DMS 273 (cell line): Measurements from ENCODE around the gene OR2J2.
"Not testable (repeated sequence)": the region's sequence is repeated elsewhere in the genome, so short reads cannot be mapped to it uniquely, and the experiment has no call there.

Experiments used
- DNase-seq: peaks from one replicate; lab custom pipeline; 2025; ENCODE audit not compliant: unreplicated experiment; lab: John Stamatoyannopoulos, UW

Gene OR2J2

DNA sequence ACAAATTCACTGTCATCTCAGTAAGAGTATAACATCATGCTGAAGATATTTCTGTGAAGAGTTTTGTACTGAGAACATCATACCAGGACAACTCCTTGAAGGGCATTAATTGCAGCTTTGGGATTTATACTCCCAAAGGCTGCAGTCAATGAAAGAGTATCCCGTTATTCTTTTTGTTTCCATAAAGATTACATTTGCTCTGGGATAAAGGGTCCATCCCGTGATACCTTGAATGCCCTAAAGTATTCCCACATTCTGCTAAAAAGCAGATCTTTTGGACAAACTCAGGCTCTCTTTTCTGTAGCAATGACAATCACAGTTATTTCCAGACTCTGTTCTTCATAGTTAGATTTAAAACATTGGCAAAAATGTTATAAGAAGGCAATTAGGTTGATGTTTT, at the start of gene OR2J2:
Gene OR2J2 (plus strand): TSS at position 301 of the 400 bp plus-strand sequence. CDS start 2,729 bp downstream, outside the sequence.
- DNase-seq, result not testable (repeated sequence)

DNA sequence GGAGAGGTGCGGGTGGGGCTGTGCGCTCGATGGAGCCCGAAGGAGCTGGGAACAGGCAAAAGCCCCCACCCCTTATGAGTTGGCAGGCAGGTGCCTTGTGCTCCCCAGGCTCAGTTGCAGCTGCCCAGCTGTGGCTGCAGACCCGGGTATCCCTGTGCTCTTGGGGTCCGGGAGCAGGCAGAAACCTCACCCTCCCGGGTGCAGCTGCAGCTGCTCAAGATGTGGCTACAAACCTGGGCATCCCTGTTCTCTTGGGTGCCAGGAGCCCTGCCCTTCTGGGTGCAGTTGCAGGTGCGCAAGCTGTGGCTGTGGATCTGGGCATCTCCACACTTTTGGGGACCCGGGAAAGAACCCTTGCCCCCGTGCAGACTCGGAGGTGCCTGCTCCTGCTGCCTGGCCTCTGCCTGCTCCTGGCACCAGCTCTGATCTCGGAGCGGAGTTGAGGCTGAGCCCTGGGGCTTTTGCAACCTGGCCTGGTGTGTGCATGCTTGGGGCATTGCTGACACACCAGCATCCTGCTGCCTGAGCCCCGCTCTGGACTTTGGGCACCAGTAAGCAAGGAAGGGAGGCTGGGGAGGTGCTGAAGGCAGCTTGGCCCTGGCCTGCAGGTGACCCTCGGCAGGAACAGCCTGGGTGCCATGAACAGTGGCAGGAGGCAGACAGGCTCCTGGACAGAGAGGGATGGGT, 41.2 kb upstream of the OR2J2 start:
- DNase-seq, result no peak

DNA sequence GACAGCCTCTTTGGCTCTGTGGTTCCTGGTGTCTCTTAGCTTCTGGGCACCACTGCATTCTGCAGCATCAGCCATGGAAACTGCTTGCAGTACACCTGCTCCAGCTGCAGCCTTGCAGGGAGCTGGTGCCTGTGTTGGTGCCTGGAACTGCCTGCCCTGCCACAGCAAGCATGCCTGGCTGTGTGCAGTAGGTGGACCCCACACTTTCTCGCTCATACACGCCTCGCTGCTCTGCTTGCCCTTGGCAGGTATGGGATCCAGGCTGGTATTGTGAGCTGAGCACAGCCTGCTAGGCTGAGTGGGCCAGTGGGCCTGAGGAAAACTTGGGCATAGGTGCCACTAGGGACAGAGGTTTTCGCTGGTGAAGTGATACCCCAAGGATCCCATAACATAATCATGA, 40.1 kb upstream of the OR2J2 start:
- DNase-seq, result no peak

DNA sequence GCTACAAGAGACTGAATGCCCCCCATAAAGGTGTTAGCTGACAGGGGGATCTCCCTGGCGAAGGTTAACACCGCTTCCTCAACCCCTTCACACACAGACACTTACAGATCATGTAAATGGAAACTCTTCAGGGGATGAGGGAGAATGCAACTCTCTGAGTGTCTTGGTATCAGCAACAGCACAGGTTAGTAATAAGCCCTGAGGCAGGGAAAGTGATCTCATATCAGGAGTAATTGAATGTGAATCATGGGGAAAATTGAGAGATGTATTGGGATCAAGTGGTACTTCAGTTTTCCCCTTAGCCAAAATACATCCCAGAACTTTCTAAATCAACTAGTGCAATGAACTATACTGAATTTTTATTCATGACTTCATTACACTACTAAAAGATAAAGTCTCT, 39.0 kb upstream of the OR2J2 start:
- DNase-seq, result no peak

DNA sequence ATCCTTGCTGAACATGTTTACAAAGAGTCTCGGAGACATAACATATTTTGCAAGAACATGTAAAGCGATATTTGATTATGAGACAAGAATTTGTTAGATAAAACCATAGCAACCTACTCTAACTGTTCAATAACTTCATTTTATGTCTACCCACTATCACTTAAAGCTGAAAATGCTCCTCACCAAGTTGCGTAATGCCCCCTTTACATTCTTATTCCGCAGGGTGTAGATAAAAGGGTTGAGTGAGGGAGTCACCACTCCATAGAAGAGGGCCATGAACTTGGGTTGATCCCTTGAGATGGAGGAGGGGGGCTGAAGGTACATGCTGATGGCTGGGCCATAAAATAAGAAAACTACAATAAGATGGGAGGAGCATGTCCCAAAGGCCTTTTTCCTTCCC, 33.0 kb upstream of the OR2J2 start:
- DNase-seq, result no peak

DNA sequence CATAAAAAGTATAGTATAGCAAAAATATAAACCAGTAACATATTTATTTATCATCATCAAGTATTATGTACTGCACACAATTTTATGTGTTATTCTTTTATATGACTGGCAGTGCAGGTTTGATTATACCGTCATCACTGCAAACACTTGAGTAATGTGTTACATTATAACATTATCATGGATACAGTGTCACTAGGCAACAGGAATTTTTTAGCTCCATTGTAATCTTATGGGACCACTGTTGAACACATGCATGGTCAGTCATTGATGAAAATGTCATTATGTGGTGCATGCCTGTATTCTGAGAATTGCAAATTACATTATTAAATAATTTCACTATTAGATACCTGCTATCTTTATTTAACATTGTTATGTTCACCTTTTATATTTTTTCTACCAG, 29.1 kb upstream of the OR2J2 start:
- no peak for DNase-seq

DNA sequence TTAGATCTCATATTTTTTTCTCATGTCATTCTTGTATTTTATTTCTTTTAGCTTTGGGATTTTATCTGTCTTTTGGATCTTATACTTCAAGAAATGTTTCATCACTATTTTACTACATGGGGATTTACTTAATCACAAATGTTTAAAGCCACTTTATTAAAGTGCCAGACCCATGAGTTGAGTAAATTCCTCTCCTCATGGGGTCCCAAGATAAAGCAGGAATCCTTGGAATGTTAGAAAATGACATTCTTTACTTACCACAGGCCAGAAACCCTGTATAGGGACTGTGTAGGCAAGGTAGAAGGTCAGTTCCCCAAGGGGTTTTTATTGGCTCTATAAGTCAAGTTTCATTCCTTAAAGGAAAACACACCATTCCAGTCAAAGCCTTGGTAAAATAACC, 28.4 kb upstream of the OR2J2 start:
- no peak for DNase-seq

DNA sequence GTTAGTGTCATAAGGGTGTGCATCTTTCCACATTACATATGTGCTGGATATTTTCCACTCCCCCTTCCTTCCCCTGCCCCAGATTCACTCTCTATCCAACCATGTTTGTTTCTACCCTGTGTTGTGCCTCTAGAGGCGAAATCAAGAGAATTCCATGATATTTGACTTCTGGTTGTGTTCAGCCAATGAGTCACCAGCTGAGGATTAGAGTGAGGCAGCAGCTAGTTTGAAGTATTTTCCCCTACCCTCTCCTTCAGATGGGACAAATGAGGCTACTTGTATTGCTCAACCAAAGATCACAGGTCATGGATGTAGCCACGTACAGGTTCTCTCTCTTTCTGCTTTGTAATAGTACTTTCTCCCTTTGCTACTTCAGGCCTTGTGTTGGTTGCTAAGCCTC, 24.5 kb upstream of the OR2J2 start:
- DNase-seq, result no peak

DNA sequence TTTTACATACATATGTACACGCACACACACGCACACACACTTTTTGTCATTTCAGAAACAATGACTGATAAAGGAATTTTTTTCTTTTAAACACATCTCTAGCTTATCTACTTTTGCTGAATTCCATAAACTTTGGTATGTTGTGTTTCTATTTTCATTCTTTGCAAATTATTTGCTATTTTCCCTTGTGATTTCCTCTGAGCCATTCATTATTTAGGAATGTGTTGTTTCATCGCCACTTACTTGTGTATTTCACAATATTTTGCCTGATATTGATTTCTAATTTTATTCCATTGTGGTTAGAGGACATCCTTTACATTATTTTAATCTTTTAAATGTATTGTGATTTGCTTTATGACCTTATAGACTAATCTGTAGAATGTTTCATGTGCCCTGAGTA, 23.6 kb upstream of the OR2J2 start:
- DNase-seq, result no peak

DNA sequence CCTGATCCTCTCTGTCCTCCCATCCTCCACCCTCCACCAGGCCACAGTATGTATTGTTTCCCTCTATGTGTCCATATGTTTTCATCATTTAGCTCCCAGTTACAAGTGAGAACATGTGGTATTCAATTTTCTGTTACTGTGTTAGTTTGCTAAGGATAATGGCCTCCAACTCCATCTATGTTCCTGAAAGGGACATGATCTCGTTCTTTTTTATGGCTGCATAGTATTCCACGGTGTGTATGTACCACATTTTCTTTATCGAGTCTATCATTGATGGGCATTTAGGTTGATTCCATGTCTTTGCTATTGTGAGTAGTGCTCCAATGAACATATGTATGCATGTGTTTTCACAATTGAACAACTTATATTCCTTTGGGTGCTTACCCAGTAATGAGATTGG, 21.3 kb upstream of the OR2J2 start:
- not testable (repeated sequence) for DNase-seq

DNA sequence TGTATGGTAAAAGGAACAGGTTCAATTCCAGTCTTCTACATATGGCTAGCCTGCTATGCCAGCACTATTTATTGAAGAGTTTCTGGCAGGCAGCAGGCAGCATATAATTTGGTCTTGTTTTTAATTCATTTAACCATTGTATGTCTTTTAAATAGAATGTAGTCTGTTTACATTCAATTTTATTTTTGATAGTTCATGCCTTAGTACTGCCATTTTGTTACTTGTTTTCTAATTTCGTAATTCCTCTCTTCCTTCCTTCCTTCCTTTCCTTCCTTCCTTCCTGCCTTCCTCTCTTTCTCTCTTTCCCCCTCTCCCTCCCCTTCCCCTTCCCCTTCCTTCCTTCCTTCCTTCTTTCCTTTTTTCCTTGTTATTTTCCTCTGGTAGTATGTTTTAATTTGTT, 17.6 kb upstream of the OR2J2 start:
- no peak for DNase-seq

DNA sequence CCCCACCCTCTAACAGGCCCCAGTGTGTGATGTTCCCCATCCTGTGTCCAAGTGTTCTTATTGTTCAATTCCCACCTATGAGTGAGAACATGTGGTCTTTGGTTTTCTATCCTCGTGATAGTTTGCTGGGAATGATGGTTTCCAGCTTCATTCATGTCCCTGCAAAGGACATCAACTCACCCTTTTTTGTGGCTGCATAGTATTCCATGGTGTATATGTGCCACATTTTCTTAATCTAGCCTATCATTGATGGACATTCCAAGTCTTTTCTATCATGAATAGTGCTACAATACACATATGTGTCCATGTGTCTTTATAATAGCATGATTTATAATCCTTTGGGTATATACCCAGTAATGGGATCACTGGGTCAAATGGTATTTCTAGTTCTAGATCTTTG, 15.5 kb upstream of the OR2J2 start:
- DNase-seq, result not testable (repeated sequence)

DNA sequence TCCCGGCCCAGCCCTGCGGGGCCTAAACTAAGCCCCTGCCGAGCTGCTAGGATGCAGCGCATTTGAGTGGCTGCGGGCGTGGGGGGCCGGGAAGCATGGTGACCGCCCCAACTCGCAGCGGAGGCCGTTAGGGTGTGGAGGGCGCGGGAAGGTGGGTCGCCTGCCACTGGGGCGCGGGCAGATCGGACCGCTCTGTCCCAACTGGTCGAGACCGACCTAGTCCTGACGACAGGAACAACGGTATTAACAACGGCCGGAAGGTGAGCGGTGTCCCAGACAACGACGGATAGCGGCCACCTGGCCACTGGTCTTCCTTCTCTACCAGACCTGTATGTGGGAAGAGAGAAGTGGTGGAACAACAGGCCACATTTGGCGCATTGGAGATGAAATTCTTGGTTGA, 10.8 kb upstream of the OR2J2 start:
- not testable (repeated sequence) for DNase-seq

DNA sequence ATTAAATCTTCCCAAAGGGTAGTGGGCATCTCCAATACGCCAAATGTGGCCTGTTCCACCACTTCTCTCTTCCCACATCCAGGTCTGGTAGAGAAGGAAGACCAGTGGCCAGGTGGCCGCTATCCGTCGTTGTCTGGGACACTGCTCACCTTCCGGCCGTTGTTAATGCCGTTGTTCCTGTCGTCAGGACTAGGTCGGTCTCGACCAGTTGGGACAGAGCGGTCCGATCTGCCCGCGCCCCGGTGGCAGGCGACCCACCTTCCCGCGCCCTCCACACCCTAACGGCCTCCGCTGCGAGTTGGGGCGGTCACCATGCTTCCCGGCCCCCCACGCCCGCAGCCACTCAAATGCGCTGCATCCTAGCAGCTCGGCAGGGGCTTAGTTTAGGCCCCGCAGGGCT, 5.1 kb upstream of the OR2J2 start:
- not testable (repeated sequence) for DNase-seq

DNA sequence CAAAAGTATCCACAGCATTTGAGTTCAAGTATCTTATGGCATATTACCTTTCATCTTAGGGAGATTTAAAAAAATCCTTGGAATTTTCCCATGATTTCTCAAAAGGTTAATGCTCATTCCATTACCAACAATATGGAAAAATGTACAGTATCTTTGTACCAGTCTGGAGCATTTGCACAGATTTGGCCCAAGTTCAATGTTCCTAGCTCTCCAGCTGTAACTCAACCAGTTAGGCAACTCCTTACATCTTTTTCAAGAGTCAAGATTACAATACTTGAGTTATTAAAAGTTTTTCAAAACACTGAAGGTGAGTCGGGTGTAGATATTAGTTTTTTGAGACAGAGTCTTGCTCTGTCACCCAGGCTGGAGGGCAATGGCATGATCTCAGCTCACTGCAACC, 1.0 kb downstream of the OR2J2 start:
- no peak for DNase-seq

DNA sequence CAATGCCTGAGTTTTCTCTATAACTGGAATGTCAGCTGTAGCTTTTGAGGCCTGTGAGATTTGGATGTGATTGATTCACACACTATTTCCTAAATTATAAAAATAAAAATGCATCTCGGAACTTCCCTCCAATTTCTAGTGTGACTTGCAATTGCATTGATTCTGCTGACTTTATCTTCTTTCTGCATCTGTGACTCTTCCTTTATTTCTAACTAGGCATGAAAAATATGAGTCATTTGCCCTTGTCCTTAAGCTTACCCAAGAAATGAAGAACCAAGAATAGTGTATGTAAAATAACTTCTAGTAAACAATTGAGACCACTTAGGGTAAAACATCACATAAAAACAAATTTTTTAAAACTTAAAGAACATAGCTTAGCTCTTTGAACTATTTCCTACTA, 12.9 kb downstream of the OR2J2 start:
- no peak for DNase-seq

DNA sequence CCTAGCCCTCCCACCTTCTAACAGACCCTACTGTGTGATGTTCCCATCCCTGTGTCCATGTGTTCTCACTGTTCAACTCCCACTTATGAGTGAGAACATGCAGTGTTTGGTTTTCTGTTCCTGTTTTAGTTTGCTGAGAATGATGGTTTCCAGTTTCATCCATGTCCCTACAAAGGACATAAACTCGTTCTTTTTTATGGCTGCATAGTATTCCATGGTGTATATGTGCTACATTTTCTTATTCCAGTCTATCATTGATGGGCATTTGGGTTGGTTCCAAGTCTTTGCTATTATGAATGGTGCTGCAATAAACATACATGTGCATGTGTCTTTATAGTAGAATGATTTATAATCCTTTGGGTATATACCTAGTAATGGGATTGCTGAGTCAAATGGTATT, 18.0 kb downstream of the OR2J2 start:
- not testable (repeated sequence) for DNase-seq

DNA sequence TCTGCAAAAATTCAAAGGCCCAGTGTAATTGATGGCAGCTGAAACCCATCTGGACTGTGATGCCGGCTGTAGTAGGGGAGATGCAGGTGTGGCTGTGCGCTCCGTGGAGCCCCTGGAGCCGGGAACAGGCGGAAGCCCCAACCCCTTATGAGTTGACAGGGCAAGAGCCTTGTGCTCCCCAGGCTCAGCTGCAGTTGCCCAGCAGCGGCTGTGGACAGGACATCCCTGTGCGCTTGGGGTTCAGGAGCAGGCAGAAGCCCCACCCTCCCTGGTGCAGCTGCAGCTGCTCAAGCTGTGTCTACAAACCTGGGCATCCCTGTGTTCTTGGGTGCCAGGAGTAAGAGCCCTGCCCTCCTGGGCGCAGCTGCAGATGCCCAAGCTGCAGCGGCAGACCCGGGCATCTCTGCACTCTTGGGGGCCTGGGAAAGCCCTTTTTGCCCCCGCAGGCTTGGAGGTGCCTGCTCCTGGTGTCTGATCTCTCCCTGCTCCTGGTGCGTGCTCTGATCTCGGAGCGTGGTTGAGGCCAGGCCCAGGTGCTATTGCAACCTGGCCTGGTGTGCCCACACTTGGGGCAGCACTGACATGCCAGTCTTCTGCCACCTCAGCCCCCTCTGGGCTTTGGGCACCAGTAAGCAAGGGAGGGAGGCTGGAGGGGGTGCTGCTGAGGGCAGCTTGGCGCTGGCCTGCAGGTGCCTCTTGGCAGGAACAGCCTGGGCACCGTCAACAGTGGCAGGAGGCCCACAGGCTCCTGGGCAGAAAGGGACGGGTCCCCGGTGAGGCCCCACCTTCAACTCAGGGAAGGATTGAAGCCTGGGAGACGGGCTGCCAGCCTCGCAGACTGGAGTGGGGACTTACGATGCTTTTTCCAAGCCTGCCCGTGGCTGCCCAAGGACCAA, 30.3 kb downstream of the OR2J2 start:
- DNase-seq, result no peak

DNA sequence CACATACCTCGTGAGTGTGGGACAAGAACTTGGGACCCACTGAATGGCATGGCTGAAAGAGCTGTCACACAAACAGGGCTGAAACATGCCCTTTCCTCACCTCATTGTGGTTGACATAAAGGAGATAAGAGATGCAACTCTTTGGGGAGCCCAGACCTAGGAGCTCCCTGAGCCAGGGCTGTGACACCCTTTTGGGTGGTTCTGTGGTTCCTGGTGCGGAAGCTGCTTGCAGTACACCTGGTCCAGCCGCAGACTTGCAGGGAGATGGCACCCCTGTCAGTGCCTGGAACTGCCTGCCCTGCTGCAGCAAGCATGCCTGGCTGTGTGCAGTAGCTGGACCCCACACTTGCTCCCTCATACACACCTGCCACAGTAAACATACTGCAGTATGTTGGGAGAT, 31.3 kb downstream of the OR2J2 start:
- DNase-seq, result no peak

DNA sequence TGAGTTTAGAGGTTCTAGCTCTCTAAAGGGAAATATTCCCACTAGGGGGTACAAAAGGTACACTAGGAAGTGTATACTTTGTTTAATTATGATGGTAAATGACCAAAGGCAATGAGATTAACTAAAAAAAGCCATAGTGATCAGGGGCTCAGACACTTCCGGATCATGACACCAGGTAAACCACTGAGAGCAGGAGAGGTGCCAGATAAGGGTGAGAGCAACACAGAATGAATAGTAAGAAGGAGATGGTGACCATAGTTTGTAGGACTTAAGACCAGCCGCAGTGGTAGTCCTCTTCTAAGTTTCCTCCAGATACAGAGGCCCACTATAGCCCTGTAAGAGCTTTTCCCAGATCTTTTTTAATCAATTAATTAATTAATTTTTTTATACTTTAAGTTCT, 40.8 kb downstream of the OR2J2 start:
- DNase-seq, result no peak

DNA sequence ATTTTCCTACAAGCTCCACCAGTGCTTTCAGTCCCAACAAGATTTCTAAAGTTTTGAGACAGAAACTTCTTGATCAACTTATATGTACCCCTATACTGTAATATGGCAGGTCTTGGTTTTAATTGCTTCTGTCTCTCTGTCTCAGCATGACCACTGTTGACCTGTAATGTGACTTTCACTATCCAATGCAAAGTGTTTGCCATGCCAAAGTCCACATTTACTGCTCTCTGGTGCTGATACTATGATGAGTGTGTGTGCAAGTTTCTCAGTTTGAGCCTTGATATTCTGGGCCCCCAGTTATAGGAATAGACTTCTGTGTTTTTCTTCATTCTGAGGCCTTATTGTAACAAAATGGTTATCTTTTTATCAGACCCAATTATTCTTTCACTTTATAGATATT, 45.8 kb downstream of the OR2J2 start:
- DNase-seq, result no peak

DNA sequence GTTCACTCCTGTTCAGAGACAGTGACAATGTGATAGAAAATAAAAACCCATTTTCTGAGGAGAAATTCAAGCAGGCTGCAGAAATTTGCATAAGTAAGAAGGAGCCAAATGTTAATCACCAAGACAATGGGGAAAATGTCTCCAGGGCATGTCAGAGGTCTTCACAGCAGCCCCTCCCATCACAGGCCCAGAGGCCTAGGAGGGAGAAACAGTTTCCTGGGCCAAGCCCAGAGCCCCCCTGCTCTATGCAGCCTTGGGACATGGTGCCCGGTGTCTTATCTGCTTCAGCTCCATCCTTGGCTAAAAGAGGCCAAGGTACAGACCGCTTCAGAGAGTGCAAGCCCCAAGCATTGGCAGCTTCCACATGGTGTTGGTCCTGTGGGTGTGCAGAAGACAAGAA, 46.5 kb downstream of the OR2J2 start:
- DNase-seq, result not testable (repeated sequence)
